GM18499 (cell line): Measurements from ENCODE around the gene DNAJC21.

ENCODE experiments used
- ATAC-seq: cut with Tn5 transposase; IDR thresholded peaks from one replicate; pipeline ENCODE4 v1.9.1; 2021; ENCODE audit warnings: moderate number of reproducible peaks; ENCODE audit not compliant: insufficient read depth, unreplicated experiment

The DNAJC21 gene

GRCh38 chr5:34929134-34929719 lies at the start of gene DNAJC21:
TSS of gene DNAJC21 (plus strand) at chr5:34929559. CDS start at chr5:34929820, 261 bp downstream.
- peak; percentile 80 for ATAC-seq

GRCh38 chr5:34881246-34881645 lies 48.1 kb upstream of the DNAJC21 start:
- no peak for ATAC-seq

- no peak for ATAC-seq
Observed at GRCh38 chr5:34886392-34887119, 42.8 kb upstream of the DNAJC21 start.

GRCh38 chr5:34889394-34889793 lies 40.0 kb upstream of the DNAJC21 start:
- ATAC-seq = no peak

GRCh38 chr5:34891981-34892380 lies 37.4 kb upstream of the DNAJC21 start:
- no peak for ATAC-seq

- ATAC-seq = no peak
Observed at GRCh38 chr5:34892414-34892813, 36.9 kb upstream of the DNAJC21 start.

- no peak for ATAC-seq
Observed at GRCh38 chr5:34894716-34895115, 34.6 kb upstream of the DNAJC21 start.

- no peak for ATAC-seq
Observed at GRCh38 chr5:34895641-34896419, 33.5 kb upstream of the DNAJC21 start.

GRCh38 chr5:34897646-34898045 lies 31.7 kb upstream of the DNAJC21 start:
- no peak for ATAC-seq

GRCh38 chr5:34898258-34898895 lies 31.0 kb upstream of the DNAJC21 start:
- ATAC-seq = no peak

GRCh38 chr5:34899066-34899465 lies 30.3 kb upstream of the DNAJC21 start:
- no peak for ATAC-seq

- no peak for ATAC-seq
Observed at GRCh38 chr5:34900652-34901051, 28.7 kb upstream of the DNAJC21 start.

GRCh38 chr5:34903260-34903659 lies 26.1 kb upstream of the DNAJC21 start:
- ATAC-seq = no peak

GRCh38 chr5:34905564-34905963 lies 23.8 kb upstream of the DNAJC21 start:
- ATAC-seq = no peak

- ATAC-seq = no peak
Observed at GRCh38 chr5:34913072-34913471, 16.3 kb upstream of the DNAJC21 start.

GRCh38 chr5:34914671-34915138 lies 14.7 kb upstream of the DNAJC21 start:
- peak; percentile 2 for ATAC-seq

GRCh38 chr5:34915139-34915855 lies 14.1 kb upstream of the DNAJC21 start, which contains the start of the genes BRIX1 and RAD1:
TSS of gene BRIX1 (plus strand) at chr5:34915711. CDS start at chr5:34915739, 28 bp downstream.
TSS of gene RAD1 (minus strand) at chr5:34915504. CDS start at chr5:34914892, 612 bp downstream.
- ATAC-seq = peak; percentile 84

GRCh38 chr5:34915856-34916192 lies 13.5 kb upstream of the DNAJC21 start:
- ATAC-seq = peak; percentile 1

- no peak for ATAC-seq
Observed at GRCh38 chr5:34916518-34916917, 12.8 kb upstream of the DNAJC21 start.

GRCh38 chr5:34918025-34918424 lies 11.3 kb upstream of the DNAJC21 start:
- ATAC-seq = no peak
